ENCODE data around the gene PSMB7. TPM values are rescaled to one million over a fixed set of nuclear protein-coding genes. Genes with fewer than 3 reads are reported as not detected.
A peak's percentile ranks its signal among the peaks of the same experiment; 100 is the strongest.

PSMB7 gene
- total RNA-seq, 1 donor: 143 TPM

- DNase-seq (ENCODE audit: low read depth): no peak
- TF ChIP-seq CTCF (IDR thresholded peaks at IDR 0.05; ENCODE audit: insufficient read depth, low read depth, low read length): no peak
- no peak overlapping the region for H3K4me3 ChIP-seq (ENCODE audit: low read depth, low read length)
These were observed 55.8 kb downstream of the PSMB7 start for GRCh38 chr9:124359426-124359825.

- TF ChIP-seq CTCF (IDR thresholded peaks at IDR 0.05; ENCODE audit: insufficient read depth, low read depth, low read length): no peak
- no peak for DNase-seq (ENCODE audit: low read depth)
- H3K4me3 ChIP-seq (ENCODE audit: low read depth, low read length): no peak overlapping the region
These were observed 56.6 kb downstream of the PSMB7 start for GRCh38 chr9:124358631-124359030.

GRCh38 chr9:124357721-124358361, 57.4 kb downstream of the PSMB7 start:
- TF ChIP-seq CTCF (IDR thresholded peaks at IDR 0.05; ENCODE audit: insufficient read depth, low read depth, low read length): peak; percentile 5
- H3K4me3 ChIP-seq (ENCODE audit: low read depth, low read length): no peak overlapping the region
- DNase-seq (ENCODE audit: low read depth): no peak

- no peak for TF ChIP-seq CTCF (IDR thresholded peaks at IDR 0.05; ENCODE audit: insufficient read depth, low read depth, low read length)
- H3K4me3 ChIP-seq (ENCODE audit: low read depth, low read length): no peak overlapping the region
- no peak for DNase-seq (ENCODE audit: low read depth)
These were observed 58.4 kb downstream of the PSMB7 start for GRCh38 chr9:124356745-124357390.

- TF ChIP-seq CTCF (IDR thresholded peaks at IDR 0.05; ENCODE audit: insufficient read depth, low read depth, low read length): no peak
- H3K4me3 ChIP-seq (ENCODE audit: low read depth, low read length): no peak overlapping the region
- DNase-seq (ENCODE audit: low read depth): no peak
These were observed 59.1 kb downstream of the PSMB7 start for GRCh38 chr9:124355941-124356744.

GRCh38 chr9:124355039-124355940, 60.0 kb downstream of the PSMB7 start:
- no peak for TF ChIP-seq CTCF (IDR thresholded peaks at IDR 0.05; ENCODE audit: insufficient read depth, low read depth, low read length)
- H3K4me3 ChIP-seq (ENCODE audit: low read depth, low read length): no peak overlapping the region
- no peak for DNase-seq (ENCODE audit: low read depth)

Measured in fibroblast of villous mesenchyme (primary cell).